B cell (primary cell): ENCODE measurements around the gene SLC38A1. TPM values are rescaled to one million over a fixed set of nuclear protein-coding genes. Genes with fewer than 3 reads are reported as not detected.

Experiments used
- ATAC-seq: fragments of 200-7000 bp; cut with Tn5 transposase; one replicate; pipeline ENCODE4 v1.10.0; 2021; ENCODE audit warnings: low read depth, mild to moderate bottlenecking, moderate number of reproducible peaks, moderate library complexity
- CTCF ChIA-PET: fragments of 350-600 bp; sonication (Branson Sonifier 250); formaldehyde crosslinking; loops from one replicate; lab custom pipeline; 2021; ENCODE audit warnings: antibody characterized with exemption, inconsistent platforms; lab: Charles Lee
- POLR2A ChIA-PET: fragments of 350-600 bp; sonication (Branson Sonifier 250); formaldehyde crosslinking; loops from one replicate; lab custom pipeline; 2021; ENCODE audit warnings: antibody characterized with exemption; lab: Charles Lee
- DNase-seq: peaks from one replicate; pipeline ENCODE4 v3.0.0; 2013
- H2AFZ ChIP-seq: 2 replicates; pipeline ENCODE4 v1.6.1; 2012; ENCODE audit warnings: mild to moderate bottlenecking, low read depth, low read length; ENCODE audit not compliant: insufficient read depth, poor library complexity, severe bottlenecking
- H3K27ac ChIP-seq, 2 donors: 1 replicate in 1 of 2; 2 replicates in 1 of 2; pipeline ENCODE4 v1.5.1; 2012 to 2013; ENCODE audit warnings: low read length in 2 of 2, mild to moderate bottlenecking in 2 of 2, moderate library complexity in 1 of 2
- H3K27me3 ChIP-seq, 4 experiments: fragments of 200-600 bp in 1 of 4; sonication (generic) in 1 of 4; replicated peaks in 1 of 4; 1 replicate in 2 of 4; 2 replicates in 2 of 4; pipeline versions ENCODE4 v1.6.1 to v1.7.0; 2013 to 2016; ENCODE audit warnings: low read length in 3 of 4, mild to moderate bottlenecking in 2 of 4, mixed read lengths in 1 of 4, moderate library complexity in 1 of 4; ENCODE audit not compliant: insufficient read depth in 4 of 4, control insufficient read depth in 3 of 4; ENCODE audit errors: control extremely low read depth in 1 of 4
- H3K36me3 ChIP-seq, 2 experiments: replicated peaks in 1 of 2; 1 replicate in 1 of 2; 2 replicates in 1 of 2; pipeline versions ENCODE4 v1.6.1 to v1.7.1; 2013; ENCODE audit warnings: low read length in 1 of 2; ENCODE audit not compliant: insufficient read depth in 2 of 2, control insufficient read depth in 1 of 2; ENCODE audit errors: control extremely low read depth in 1 of 2, extremely low read depth in 1 of 2
- H3K4me1 ChIP-seq, 2 donors: fragments of 200-600 bp in 1 of 2; sonication (generic) in 1 of 2; 1 replicate in 1 of 2; 2 replicates in 1 of 2; pipeline versions ENCODE4 v1.5.1 to v1.6.1; 2013 to 2017; ENCODE audit warnings: low read length in 2 of 2; ENCODE audit not compliant: control insufficient read depth in 2 of 2, insufficient read depth in 2 of 2
- H3K4me2 ChIP-seq: replicated peaks from 2 replicates; pipeline ENCODE3; 2012; ENCODE audit warnings: mild to moderate bottlenecking, low read depth, low read length; ENCODE audit not compliant: poor library complexity, severe bottlenecking
- H3K4me3 ChIP-seq, 5 experiments: fragments of 200-600 bp in 1 of 5; sonication (generic) in 1 of 5; 1 replicate in 3 of 5; 2 replicates in 2 of 5; pipeline versions ENCODE4 v1.5.1 to v1.7.0; 2011 to 2016; ENCODE audit warnings: low read length in 4 of 5, mild to moderate bottlenecking in 4 of 5, low read depth in 2 of 5, control low read depth in 1 of 5, moderate library complexity in 1 of 5; ENCODE audit not compliant: insufficient read depth in 1 of 5; ENCODE audit errors: control extremely low read depth in 1 of 5, extremely low read depth in 1 of 5
- H3K79me2 ChIP-seq: fragments of 200-600 bp; sonication (generic); one replicate; pipeline ENCODE4 v1.6.0; 2016; ENCODE audit warnings: low read length; ENCODE audit not compliant: control insufficient read depth, insufficient read depth
- H3K9ac ChIP-seq: fragments of 200-600 bp; sonication (generic); 2 replicates; pipeline ENCODE4 v1.6.1; 2017; ENCODE audit warnings: mild to moderate bottlenecking, low read length, moderate library complexity
- H3K9me3 ChIP-seq, 3 donors: one replicate each; pipeline versions ENCODE4 v1.6.1 to v1.7.1; 2013; ENCODE audit warnings: low read length in 2 of 3; ENCODE audit not compliant: control insufficient read depth in 2 of 3, insufficient read depth in 1 of 3; ENCODE audit errors: control extremely low read depth in 1 of 3
- H4K20me1 ChIP-seq: 2 replicates; pipeline ENCODE4 v1.6.0; 2012; ENCODE audit warnings: mild to moderate bottlenecking, low read length; ENCODE audit not compliant: insufficient read depth, control insufficient read depth, poor library complexity, severe bottlenecking
- H3K27ac Mint-ChIP-seq: one replicate; pipeline ENCODE4 v1.8.0; 2021; ENCODE audit warnings: mixed read lengths
- H3K27me3 Mint-ChIP-seq: one replicate; pipeline ENCODE4 v1.8.0; 2021; ENCODE audit warnings: mixed read lengths
- H3K4me1 Mint-ChIP-seq: one replicate; pipeline ENCODE4 v1.8.0; 2021; ENCODE audit warnings: mixed read lengths
- H3K4me3 Mint-ChIP-seq: one replicate; pipeline ENCODE4 v1.8.0; 2021; ENCODE audit warnings: mixed read lengths
- H3K9me3 Mint-ChIP-seq: one replicate; pipeline ENCODE4 v1.8.0; 2022; ENCODE audit warnings: mixed read lengths; ENCODE audit not compliant: insufficient read depth
- CTCF ChIP-seq: fragments of 200-600 bp; IDR thresholded peaks from one replicate; pipeline ENCODE4 v1.8.0; 2022; ENCODE audit warnings: antibody characterized with exemption, mild to moderate bottlenecking
- EZH2 ChIP-seq: IDR thresholded peaks from 2 replicates; pipeline ENCODE4 v1.6.1; 2012; ENCODE audit warnings: borderline replicate concordance, low read depth, mild to moderate bottlenecking, moderate library complexity, low read length; ENCODE audit not compliant: insufficient read depth, poor library complexity, severe bottlenecking
- WGBS: methylation state at CpG from one replicate; pipeline ENCODE4 v1.1.5; 2013; ENCODE audit warnings: missing lambda C conversion rate; ENCODE audit not compliant: insufficient coverage; 5-methylcytosine and 5-hydroxymethylcytosine counted together
- intact Hi-C: fragments of 100-400 bp; cut with micrococcal nuclease; formaldehyde crosslinking; loops from one replicate; pipeline ENCODE4 v1.10.0; 2022
- polyA plus RNA-seq: library from polyadenylated mRNA; depleted of rRNA; stranded (reverse); fragments of >200 nt; gene quantifications from 2 replicates; pipeline ENCODE4 v1.2.3, GENCODE V29; 2012
- total RNA-seq, 2 donors: library from RNA; stranded (reverse); fragments of 120-200 nt in 1 of 2; gene quantifications; 1 replicate in 1 of 2; 2 replicates in 1 of 2; pipeline versions ENCODE4 v1.2.3 to v1.2.4, GENCODE V29; 2013 to 2022

Gene SLC38A1
- total and polyA plus RNA-seq, 2 donors (not counting 1 experiment from before 2014, with no cell fraction given): 38.1 to 205 TPM

- no peak overlapping the region for H3K27ac ChIP-seq
- ATAC-seq: no peak
- no peaks in the 10 kb centered on the region for H3K36me3 ChIP-seq
- H3K27me3 ChIP-seq: no peaks in the 10 kb centered on the region
- H3K4me2 ChIP-seq: peak overlapping the region; percentile 21
- DNase-seq: no peak
- no peaks in the 10 kb centered on the region for H4K20me1 ChIP-seq
- 100% methylated on average over 1 of the region's 4 CpGs for WGBS
- TF ChIP-seq CTCF: no peak
- Mint-ChIP-seq H3K9me3 (peaks cover 4% of the 10 kb centered on the region), H3K27ac (no peak overlapping the region), H3K4me3 (no peak overlapping the region), H3K27me3 (no peaks in the 10 kb centered on the region), H3K4me1 (peaks cover 32% of the 10 kb centered on the region)
- intact Hi-C loops: loop anchor here (2.0 kb wide), 1 partner anchor 16 kb away; no protein-coding TSS in a partner anchor
- H3K9me3 ChIP-seq: peaks cover 3 to 8% (median 4%) of the 10 kb centered on the region in 3 donors
- H2AFZ ChIP-seq: no peak overlapping the region
- peaks cover 11 to 17% of the 10 kb centered on the region in 2 donors for H3K4me1 ChIP-seq
- no peaks in the 10 kb centered on the region for H3K79me2 ChIP-seq
- ChIA-PET POLR2A (no interaction called here), CTCF (interaction anchor here (1.4 kb wide), 1 partner anchor 142 kb away, joined by 3 read pairs; no protein-coding TSS in a partner anchor)
- H3K4me3 ChIP-seq: no peak overlapping the region
- H3K9ac ChIP-seq: no peak overlapping the region
These were observed 107.7 kb downstream of the SLC38A1 start for GRCh38 chr12:46160981-46161690.

- no peaks in the 10 kb centered on the region for H4K20me1 ChIP-seq
- Mint-ChIP-seq H3K4me3 (peak overlapping the region; percentile 10), H3K4me1 (peaks cover 32% of the 10 kb centered on the region), H3K9me3 (peaks cover 7% of the 10 kb centered on the region), H3K27ac (no peak overlapping the region), H3K27me3 (no peaks in the 10 kb centered on the region)
- WGBS: 93% methylated on average over 8 of the region's 10 CpGs
- DNase-seq (no peak), ATAC-seq (no peak)
- ChIA-PET POLR2A (no interaction called here), CTCF (interaction anchor here (0.7 to 1.5 kb wide), 4 partner anchors 15 to 142 kb away, joined by 3 to 7 read pairs (median 4); no protein-coding TSS in a partner anchor)
- H3K9me3 ChIP-seq: peaks cover 3 to 10% (median 4%) of the 10 kb centered on the region in 3 donors
- H3K36me3 ChIP-seq: no peaks in the 10 kb centered on the region
- intact Hi-C loops: loop anchor here (2.0 kb wide), 1 partner anchor 16 kb away; no protein-coding TSS in a partner anchor
- peak overlapping the region; percentile 21 for H3K4me2 ChIP-seq
- TF ChIP-seq CTCF (no peak), EZH2 (no peak)
- peak overlapping the region; percentile 23 for H2AFZ ChIP-seq
- no peak overlapping the region for H3K4me3 ChIP-seq
- no peak overlapping the region for H3K27ac ChIP-seq
- H3K79me2 ChIP-seq: no peaks in the 10 kb centered on the region
- no peaks in the 10 kb centered on the region for H3K27me3 ChIP-seq
- no peak overlapping the region for H3K9ac ChIP-seq
- peaks cover 11 to 17% of the 10 kb centered on the region in 2 donors for H3K4me1 ChIP-seq
These were observed 108.5 kb downstream of the SLC38A1 start for GRCh38 chr12:46160101-46160980.
